CD4-positive, alpha-beta T cell treated with Interleukin-15 for 1 hour (primary cell): ENCODE results near the gene ATP1B2.

Experiments used
- DNase-seq: peaks from one replicate; pipeline ENCODE4 v3.0.0-alpha.2; 2020

The ATP1B2 gene

DNA sequence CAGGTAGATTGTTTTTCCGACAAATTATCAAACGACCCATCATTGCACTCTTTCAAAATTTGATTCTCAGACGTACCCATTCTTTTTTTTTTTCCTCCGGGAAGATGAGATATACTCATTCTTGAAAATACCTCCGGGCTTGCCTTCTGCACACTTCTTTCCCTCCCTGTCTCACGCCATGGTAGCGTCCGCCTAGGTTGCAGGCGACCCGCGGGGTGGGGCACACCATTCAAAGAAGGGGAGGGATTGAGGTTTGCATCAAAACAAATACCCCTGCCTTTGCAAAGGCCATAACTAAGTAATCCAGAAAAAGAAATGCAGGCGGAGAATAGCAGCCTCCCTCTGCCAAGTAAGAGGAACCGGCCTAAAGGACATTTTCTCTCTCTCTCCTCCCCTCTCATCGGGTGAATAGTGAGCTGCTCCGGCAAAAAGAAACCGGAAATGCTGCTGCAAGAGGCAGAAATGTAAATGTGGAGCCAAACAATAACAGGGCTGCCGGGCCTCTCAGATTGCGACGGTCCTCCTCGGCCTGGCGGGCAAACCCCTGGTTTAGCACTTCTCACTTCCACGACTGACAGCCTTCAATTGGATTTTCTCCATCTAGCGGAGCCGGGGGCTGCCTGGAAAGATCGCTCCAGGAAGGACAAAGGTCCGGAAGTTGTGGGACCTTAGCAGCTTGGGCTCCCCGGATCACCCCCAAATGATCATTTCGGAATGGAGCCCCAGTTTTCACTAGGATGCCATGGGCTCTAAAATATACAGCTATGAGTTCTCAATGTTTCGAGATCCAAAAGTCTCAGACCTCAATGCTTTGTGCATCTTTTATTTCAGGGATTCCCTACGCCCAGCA, 35.7 kb downstream of the ATP1B2 start:
- peak; percentile 75 for DNase-seq

DNA sequence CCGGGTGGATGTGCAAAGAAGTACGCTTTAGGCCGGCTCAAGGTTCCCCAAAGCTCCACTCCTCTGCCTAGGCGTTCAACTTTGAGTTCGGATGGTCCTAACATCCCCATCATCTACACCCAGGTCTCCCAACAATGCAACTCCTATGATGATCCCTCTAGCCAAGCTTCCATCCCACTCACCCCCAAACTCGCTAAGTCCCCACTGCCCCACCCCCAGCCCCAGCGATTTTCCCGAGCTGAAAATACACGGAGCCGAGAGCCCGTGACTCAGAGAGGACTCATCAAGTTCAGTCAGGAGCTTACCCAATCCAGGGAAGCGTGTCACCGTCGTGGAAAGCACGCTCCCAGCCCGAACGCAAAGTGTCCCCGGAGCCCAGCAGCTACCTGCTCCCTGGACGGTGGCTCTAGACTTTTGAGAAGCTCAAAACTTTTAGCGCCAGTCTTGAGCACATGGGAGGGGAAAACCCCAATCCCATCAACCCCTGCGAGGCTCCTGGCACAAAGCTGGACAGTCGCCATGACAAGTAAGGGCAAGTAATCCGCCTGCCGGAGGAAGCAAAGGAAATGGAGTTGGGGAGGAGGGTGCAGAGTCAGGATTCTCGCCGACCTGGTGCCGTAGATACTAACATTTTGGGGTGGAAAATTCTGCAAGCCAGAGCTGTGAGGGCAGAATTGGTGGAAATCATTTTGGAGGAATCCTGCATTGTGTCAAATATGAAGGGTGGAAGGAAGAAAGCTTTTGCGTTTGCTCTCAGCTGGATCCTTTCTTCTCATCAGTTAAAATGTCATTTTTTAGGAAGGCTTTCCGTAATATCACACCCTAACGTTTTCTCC, 36.6 kb downstream of the ATP1B2 start, which contains the start of gene TP53:
TSS of gene TP53 (minus strand) at position 419 of the 836 bp plus-strand sequence. CDS start 10,896 bp downstream, outside the sequence.
- DNase-seq, result peak; percentile 92

DNA sequence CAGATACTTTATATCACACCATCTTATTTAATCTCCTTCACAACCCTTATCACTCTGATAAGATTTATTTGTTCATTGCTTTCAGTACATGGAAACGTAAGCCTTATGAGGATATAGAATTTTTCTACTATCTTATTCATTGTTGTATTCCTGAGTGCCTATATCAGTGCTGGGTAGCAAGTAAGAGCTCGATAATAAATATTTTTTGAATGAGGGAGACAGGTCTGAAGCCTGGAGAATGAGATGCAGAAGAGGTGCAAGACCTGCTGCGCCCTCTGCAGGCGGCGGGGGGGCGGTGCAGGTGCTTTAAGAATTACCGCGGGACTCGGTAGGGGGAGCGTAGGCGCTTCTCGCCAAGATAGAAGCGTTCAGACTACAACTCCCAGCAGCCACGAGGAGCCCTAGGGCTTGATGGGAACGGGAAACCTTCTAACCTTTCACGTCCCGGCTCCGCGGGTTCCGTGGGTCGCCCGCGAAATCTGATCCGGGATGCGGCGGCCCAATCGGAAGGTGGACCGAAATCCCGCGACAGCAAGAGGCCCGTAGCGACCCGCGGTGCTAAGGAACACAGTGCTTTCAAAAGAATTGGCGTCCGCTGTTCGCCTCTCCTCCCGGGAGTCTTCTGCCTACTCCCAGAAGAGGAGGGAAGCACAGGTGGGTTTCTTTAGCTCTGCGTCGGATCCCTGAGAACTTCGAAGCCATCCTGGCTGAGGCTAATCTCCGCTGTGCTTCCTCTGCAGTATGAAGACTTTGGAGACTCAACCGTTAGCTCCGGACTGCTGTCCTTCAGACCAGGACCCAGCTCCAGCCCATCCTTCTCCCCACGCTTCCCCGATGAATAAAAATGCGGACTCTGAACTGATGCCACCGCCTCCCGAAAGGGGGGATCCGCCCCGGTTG, 37.4 kb downstream of the ATP1B2 start, which contains the start of gene WRAP53:
TSS of gene WRAP53 (plus strand) at position 570 of the 900 bp plus-strand sequence. CDS start at position 742, 172 bp downstream.
- peak; percentile 96 for DNase-seq

DNA sequence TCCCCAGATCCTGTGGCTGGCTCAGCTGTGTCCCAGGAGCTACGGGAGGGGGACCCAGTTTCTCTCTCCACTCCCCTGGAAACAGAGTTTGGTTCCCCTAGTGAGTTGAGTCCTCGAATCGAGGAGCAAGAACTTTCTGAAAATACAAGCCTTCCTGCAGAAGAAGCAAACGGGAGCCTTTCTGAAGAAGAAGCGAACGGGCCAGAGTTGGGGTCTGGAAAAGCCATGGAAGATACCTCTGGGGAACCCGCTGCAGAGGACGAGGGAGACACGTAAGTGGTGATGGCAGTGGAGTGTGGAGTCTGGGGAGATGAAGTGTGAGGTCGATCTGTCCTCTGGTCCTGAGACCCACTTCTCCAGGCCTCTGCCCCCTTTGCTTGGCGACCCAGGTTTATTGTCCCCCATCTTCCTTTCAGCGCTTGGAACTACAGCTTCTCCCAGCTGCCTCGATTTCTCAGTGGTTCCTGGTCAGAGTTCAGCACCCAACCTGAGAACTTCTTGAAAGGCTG, 38.1 kb downstream of the ATP1B2 start:
- no peak for DNase-seq

DNA sequence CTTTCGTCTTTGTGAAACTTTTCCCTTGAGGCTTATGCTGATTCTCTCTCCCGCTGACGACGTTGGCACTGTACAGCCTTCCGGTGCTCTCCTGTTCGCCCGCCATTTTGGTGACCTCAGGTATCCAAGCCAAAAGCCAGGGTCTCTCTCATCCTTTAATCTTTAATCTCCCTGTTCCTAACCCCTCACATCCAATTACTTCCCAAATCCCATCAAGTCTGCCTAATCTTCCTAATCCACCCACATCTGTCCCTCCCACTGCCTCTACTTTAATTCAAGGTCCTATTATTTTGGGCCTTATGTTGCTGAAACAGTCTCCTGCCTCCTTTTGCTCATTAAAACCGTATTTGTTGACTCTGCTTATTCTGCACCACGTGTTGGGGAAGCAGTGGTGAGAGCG, 44.9 kb downstream of the ATP1B2 start:
- no peak for DNase-seq

DNA sequence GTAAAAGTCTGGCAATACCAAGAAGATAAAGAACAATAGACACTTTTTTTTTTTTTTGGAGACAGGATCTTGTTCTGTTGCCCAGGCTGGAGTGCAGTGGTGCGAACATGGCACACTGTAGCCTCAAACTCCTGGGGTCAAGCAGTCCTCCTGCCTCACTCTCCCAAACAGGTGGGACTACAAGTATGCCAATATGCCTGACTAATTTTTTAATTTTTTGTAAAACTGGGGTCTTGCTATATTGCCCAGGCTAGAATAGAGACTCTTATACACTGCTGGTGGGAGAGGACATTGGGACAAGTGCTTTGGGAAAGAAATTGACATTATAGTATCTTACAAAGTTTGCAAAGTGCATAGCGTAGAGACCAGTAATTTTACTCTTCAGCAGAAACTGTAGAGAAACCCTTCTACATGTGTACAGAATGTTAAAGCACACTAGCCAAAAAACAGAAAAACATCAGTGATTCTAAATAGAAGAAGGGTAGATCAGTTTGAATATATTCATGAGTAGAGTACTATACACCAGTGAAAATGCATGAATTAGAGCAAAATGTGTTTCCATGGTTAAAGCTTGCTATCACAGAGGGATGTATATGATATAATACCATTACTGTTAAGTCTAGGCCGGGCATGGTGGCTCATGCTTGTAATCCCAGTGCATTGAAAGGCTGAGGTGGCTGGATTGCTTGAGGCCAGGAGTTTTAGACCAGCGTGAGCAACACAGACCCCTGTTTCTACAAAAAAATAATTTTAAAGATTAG, 47.3 kb downstream of the ATP1B2 start:
- no peak for DNase-seq

DNA sequence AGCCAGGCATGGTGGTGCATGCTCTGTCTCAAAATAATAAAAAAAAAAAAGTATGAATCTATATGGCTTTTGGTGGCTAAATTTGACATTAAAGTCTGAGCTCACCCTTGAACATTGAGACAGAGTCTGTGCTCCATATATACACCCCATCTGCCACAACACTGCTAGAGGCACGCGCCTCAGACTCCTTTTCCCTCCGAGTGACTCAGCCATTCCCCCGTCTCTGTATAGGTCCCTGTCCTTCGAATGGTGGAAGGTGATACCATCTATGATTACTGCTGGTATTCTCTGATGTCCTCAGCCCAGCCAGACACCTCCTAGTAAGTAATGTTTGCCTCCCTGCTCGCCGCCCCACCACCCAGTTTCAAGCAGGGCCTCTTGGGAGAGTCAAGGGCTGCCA, 49.8 kb downstream of the ATP1B2 start:
- DNase-seq, result no peak

DNA sequence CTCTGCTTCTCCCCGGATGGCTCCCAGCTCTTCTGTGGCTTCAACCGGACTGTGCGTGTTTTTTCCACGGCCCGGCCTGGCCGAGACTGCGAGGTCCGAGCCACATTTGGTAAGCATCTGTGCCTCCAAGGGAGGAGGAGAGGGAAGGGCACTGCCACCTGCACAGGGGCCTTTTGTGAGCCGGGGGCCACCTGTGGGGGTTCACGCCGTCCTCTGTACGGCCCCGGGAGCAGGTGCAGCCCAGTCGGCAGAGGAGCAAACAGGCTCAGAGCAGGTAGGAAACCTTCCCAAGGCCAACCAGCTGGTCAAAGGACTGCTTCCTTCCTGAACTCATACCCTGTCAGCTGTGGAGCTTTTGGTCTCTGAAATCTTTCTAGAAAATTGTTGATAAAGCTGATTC, 51.0 kb downstream of the ATP1B2 start:
- DNase-seq, result no peak

DNA sequence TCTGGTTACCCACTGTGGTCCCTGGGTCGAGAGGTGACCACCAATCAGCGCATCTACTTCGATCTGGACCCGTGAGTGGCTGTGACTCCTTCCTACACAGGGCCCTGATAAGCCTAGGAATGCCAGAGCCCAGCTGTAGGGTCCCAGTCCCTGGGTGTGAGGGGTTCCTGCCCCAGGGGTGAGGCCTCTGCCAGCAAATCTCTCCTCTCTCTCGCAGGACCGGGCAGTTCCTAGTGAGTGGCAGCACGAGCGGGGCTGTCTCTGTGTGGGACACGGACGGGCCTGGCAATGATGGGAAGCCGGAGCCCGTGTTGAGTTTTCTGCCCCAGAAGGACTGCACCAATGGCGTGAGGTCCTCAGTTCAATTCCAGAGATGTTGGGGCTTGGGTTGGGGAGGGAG, 52.0 kb downstream of the ATP1B2 start:
- no peak for DNase-seq

DNA sequence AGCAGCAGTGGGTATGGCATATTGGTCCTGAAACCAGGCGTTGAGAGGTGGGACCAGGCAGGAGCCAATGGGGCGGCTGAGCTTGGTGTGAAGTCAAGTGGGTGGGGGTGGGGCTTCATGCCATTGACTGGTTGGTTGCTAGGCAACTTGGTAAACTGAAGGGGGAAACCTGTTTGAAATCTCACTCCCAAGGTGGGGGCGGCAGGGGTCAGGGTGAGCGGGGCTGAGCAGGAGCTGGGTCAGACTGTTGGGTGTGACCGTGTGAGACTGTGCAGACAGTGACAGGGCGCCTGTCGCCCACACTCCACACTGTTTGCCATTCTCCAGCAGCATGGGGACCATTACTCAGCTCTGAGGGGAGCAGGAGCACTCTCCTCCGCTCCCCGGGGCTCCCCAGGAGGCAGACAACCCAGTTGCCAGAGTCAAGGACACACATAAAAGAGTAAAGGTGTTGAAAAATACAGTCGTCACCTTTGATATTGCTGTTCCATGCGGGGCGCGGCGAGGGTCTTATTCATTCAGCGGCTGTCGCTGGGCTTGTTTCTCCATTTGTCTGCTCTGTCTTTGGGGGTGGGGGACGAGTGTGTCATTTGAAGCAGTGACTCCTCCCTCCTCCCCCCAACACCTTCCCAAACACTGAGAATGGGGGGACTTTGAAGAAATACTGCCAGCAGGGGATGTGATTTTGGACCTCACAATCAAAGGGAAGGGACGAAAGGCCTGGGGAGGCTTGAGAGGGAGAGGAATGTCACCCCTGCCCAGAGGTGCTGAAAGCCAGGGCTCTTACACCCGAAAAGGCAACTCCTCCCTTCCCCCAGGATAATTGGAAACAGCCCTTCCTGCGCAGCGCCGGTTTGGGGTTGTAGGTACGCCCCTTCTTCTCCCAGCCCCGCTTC, 53.1 kb downstream of the ATP1B2 start:
- DNase-seq, result peak; percentile 40

DNA sequence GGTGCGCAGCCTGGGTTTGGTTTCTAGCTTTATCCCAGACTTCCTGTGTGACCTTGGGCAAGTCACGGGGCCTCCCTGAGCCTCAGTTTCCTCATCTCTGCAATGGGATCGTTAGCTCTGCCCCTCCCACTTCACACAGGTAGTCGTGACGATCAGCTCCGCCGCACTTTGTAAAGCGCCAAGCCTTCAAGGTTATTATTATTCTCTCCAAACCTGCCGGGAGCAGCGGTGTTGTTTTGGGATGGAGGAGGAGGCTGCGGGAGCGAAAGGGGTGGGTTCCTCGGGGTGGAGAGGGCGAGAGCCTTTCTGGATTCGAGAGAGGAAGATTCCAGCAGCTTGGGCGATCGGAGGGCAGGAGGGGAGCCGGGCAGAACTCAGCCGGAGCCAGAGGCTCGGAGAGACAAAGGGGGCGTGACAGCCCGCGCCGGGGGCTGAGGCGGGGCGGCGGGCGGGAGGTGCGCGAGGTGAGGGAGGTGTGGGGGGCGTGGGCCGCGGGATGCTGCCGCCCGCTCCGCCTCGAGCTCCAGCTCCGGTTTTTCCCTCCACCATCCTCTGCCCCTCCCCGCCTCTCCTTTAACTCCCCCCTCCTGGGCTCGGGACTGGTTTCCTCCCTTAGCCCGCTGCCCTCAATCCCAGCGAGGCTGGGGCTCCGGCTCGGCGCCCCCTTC, 54.0 kb downstream of the ATP1B2 start, which contains the start of gene EFNB3:
TSS of gene EFNB3 (plus strand) at position 602 of the 668 bp plus-strand sequence. CDS start 397 bp downstream, outside the sequence.
- DNase-seq, result no peak

DNA sequence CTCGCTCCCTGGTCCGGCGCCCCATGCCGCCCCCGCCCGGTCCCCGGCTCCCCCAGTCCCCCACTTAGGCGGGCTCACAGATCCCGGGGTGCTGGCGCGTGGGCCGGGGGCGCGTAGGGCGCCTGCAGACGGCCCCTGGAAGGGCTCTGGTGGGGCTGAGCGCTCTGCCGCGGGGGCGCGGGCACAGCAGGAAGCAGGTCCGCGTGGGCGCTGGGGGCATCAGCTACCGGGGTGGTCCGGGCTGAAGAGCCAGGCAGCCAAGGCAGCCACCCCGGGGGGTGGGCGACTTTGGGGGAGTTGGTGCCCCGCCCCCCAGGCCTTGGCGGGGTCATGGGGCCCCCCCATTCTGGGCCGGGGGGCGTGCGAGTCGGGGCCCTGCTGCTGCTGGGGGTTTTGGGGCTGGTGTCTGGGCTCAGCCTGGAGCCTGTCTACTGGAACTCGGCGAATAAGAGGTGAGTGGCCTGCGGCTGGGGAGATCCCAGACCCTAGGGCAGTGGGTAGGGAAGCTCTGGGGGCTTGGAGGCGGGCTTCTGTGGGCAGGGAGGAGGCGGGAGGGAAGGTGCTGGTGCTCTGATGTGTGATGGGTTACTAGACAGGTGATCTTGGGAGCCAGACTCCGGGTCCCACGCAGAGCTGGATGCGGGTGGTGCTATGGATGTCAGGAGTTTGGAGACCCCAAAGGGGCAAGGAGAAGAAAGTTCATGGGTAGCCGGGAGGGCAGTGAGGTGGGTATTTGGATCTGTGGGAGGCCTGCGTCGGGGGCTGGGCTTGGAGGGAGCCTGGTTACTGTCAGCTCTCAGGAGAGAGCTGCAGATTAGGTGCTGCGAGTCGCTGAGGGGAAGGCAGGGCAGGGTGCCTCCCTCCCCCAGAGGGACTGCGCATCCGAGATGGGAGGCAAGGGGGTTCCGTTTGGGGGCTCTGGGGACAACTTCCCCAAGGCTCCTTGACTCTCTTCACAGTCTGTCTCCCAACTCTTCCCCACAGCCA, 54.8 kb downstream of the ATP1B2 start:
- DNase-seq, result no peak

DNA sequence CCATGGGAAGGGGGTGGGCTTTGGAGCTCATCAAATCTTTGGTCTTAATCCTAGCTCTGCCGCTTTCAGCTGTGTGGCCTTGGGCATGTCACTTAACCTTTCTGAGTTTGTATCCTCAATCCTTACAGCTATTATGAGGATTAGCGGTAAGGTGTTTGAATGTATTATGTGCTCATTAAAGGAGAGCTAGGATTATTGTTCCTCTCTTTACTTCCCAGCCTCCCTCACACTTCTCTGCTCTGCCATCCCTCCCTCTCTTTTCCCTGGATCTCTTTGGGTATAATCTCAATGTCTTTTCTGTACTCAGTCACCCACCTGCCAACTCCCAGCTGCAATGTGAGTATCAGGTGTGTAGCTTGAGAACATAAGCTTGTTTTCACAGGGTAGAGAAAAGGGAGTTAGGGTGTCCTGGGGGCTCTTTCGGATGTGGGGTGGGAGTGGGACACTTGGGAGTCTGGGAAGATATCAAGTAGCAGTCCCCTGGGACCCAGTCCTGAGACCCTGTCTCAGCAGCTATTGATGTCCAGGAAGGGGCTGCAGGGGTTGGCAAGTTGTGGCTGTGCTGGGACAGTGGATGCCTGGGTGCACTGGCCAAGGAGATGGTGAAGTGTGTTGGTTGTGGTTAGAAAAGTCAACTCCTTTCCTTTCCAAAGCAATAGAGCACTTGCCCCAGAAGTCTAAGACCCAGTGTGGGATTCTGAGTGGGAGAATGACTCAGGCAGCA, 56.1 kb downstream of the ATP1B2 start:
- DNase-seq, result no peak
